ENCODE measurements around the gene KIF3C. TPM values are rescaled to one million over a fixed set of nuclear protein-coding genes. Genes with fewer than 3 reads are reported as not detected.

Gene KIF3C
- total and polyA plus RNA-seq, 10 of the 15 experiments (the other 5 are each of a cell fraction or from before 2014, with no cell fraction given), result 0.10 to 0.63 (median 0.46) TPM

- H3K4me2 ChIP-seq (ENCODE audit: control insufficient read depth, insufficient read depth), result no peak overlapping the region
- no peaks in the 10 kb centered on the region for H3K79me2 ChIP-seq (ENCODE audit: control insufficient read depth, insufficient read depth, low read length)
- no TSS peak for BruUV-seq (replicated peaks)
- FAIRE-seq, result no peak
- ChIA-PET POLR2A (interaction anchor here (0.6 kb wide), 1 partner anchor 131 kb away, joined by 3 read pairs; no protein-coding TSS in a partner anchor), RAD21 (ENCODE audit: unreplicated experiment) (interaction anchor here (0.7 kb wide), 1 partner anchor 171 kb away, joined by 5 read pairs; no protein-coding TSS in a partner anchor), CTCF (no interaction called here), SMC1A (ENCODE audit: uncharacterized antibody, unreplicated experiment) (no interaction called here)
- no peak for ATAC-seq
- no peaks in the 10 kb centered on the region for H3K36me3 ChIP-seq (ENCODE audit: control insufficient read depth in 2 of 2, insufficient read depth in 2 of 2, low read length in 1 of 2)
- H3K4me1 ChIP-seq (ENCODE audit: control insufficient read depth, insufficient read depth, low read length), result no peaks in the 10 kb centered on the region
- no peaks in the 10 kb centered on the region for H3K27me3 ChIP-seq (replicated peaks in 1 of 2; ENCODE audit: control insufficient read depth in 2 of 2, insufficient read depth in 2 of 2, low read length in 1 of 2)
- intact Hi-C loops (cut with micrococcal nuclease; ENCODE audit: unreplicated experiment), result loop anchor here (10.0 kb wide), 1 partner anchor 88 kb away; no protein-coding TSS in a partner anchor
- H3K27ac ChIP-seq (ENCODE audit: control insufficient read depth, insufficient read depth), result no peak overlapping the region
- no peak overlapping the region for H2AFZ ChIP-seq (ENCODE audit: control insufficient read depth, low read depth, low read length)
- no peak for TF ChIP-seq CHD2 (IDR thresholded peaks at IDR 0.05; ENCODE audit: borderline replicate concordance, low read depth, low read length)
- no peak for TF ChIP-seq HDAC2 (IDR thresholded peaks at IDR 0.05)
- no peak for TF ChIP-seq ZZZ3 (IDR thresholded peaks at IDR 0.05; ENCODE audit: control insufficient read depth, insufficient read length, low read depth)
- no peak for TF ChIP-seq JUNB (IDR thresholded peaks at IDR 0.05)
- no peak for TF ChIP-seq PRDM15 (CRISPR knock-in tag; IDR thresholded peaks at IDR 0.05)
- no peak for TF ChIP-seq YY1 (IDR thresholded peaks at IDR 0.05; ENCODE audit: low read depth, low read length)
- TF ChIP-seq KAT2A (conservative IDR thresholded peaks at IDR 0.05; ENCODE audit: control insufficient read depth, low read depth, low read length), result no peak
- TF ChIP-seq RCOR1 (conservative IDR thresholded peaks at IDR 0.05; ENCODE audit: low read depth, low read length), result no peak
- TF ChIP-seq RBBP5 (conservative IDR thresholded peaks at IDR 0.05), result no peak
- no peak for TF ChIP-seq POLR2A (IDR thresholded peaks at IDR 0.05; ENCODE audit: low read depth, low read length)
- no peak for TF ChIP-seq WRNIP1 (IDR thresholded peaks at IDR 0.05; ENCODE audit: borderline replicate concordance, low read depth, low read length)
- TF ChIP-seq SUZ12 (IDR thresholded peaks at IDR 0.05; ENCODE audit: unreplicated experiment), result no peak
- TF ChIP-seq NR2C2 (IDR thresholded peaks at IDR 0.05; ENCODE audit: borderline replicate concordance, control insufficient read depth, insufficient read length, low read depth), result no peak
- TF ChIP-seq CBFB (IDR thresholded peaks at IDR 0.05; ENCODE audit: low read depth), result no peak
- no peak for TF ChIP-seq ZNF274 (IDR thresholded peaks at IDR 0.05; ENCODE audit: insufficient read depth, insufficient read length)
- no peak overlapping the region for H3K9ac ChIP-seq (ENCODE audit: control insufficient read depth, insufficient read depth, low read length)
- H4K20me1 ChIP-seq (ENCODE audit: control insufficient read depth, insufficient read depth), result no peaks in the 10 kb centered on the region
- DNase-seq (ENCODE audit: low read depth, low spot score), result no peak
- WGBS (ENCODE audit: insufficient coverage, insufficient replicate concordance, low lambda C conversion rate, missing lambda C conversion rate), result 5% methylated on average over 1 of the region's 1 CpG
- H3K9me3 ChIP-seq (replicated peaks; ENCODE audit: control insufficient read depth, insufficient read depth, low read length), result no peaks in the 10 kb centered on the region
- in situ Hi-C loops (cut with MboI), result no loop called here
- no peak overlapping the region for H3K4me3 ChIP-seq
These were observed 14.5 kb upstream of the KIF3C start for GRCh38 chr2:25996844-25997243.

Measured in GM12878 (cell line).